HG02642 (cell line): Measurements from ENCODE around the gene SRRM1.
"Not testable (repeated sequence)": the region's sequence is repeated elsewhere in the genome, so short reads cannot be mapped to it uniquely, and the experiment has no call there.

ENCODE experiments used
- ATAC-seq: cut with Tn5 transposase; IDR thresholded peaks from one replicate; pipeline ENCODE4 v1.9.1; 2021; ENCODE audit warnings: mild to moderate bottlenecking; ENCODE audit not compliant: unreplicated experiment, poor library complexity

The SRRM1 gene

GRCh38 chr1:24713176-24713575 lies 70.1 kb downstream of the SRRM1 start:
- no peak for ATAC-seq

- no peak for ATAC-seq
These were observed 70.6 kb downstream of the SRRM1 start for GRCh38 chr1:24713736-24714135.

DNA sequence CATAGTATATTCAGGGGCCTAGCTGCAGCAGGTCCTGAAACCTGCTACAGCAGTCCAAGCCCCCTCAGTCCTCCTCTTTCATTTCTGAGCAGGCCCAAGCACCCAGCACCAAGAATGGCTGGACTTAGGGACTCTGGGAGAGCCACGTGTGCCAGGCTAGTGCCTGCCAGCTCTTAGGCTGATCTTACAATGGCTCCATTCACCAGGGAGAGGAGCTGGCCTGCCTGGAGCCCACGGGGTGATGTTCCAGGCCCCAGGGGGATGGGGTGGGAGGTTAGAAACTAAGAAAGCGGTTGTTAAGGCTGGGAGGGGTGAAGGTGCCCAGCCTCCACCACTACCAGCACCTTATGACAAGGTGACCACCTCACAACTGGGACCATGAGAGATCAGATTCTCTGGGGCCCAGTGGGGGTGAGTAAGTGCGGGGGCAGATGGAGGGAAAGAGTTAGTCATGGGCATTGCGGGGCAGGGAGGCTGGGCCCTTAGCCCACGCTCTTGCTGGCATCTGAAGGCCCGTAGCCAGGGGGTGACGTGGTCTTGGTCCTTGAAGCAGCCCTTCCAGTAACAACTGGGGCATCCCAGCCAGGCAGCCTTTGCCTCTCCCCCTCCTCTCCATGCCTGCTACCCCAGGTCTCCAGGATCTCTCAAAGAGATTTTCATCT lies 71.9 kb downstream of the SRRM1 start:
- ATAC-seq: no peak

- ATAC-seq: no peak
These were observed 72.6 kb downstream of the SRRM1 start for GRCh38 chr1:24715658-24716057.

DNA sequence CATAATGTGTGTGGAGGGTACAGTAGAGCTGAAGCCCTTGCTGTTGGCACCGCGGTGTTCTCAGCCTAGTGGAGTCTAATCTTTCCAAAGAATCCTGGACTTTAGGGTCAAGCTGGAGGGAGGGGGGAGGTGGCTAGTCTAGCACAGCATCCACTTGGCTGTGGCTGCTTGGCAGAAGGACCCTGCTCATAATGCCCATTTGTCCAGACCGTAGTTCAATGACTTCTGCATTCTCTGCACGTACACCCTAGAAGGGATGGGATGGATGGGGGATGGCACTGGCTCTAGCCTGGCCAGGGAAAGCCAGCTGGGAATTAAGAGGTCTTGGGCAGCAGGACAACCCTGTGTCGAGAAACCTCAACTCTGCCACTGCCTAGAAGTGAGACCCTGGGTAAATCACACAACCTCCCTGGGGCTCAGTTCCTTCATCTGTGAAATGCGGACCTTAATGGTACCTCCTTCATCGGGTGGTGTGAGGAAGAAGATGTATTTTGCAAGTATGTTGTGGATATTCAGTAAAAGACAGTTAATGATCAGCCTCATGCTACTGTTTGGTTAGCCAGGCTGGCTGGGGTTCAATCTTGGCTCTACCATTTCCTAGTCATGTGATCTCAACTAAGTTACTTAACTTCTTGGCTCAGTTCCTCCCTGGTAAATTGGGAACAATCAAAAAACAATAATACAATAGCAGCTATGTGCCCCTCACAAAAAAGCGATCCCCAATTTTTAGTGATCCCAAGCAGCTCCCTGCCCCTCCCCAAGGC lies 75.0 kb downstream of the SRRM1 start:
- no peak for ATAC-seq

DNA sequence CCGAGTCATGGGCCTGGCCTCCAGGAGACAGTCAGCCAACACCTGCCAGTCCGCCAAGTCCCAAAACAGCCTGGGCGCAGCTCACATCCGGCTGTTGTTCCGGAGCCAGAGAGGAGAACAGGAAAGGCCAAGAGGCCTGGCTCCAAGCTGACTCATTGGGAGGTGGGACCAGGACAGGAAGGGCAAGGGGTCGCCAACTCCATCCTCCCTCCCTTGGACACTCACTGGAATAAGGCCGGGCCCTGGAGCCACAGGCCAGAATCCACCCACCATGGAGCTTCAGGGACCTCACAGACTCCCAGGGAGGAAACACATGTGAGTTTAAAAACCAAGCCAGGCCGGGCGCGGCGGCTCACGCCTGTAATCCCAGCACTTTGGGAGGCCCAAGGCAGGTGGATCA lies 77.0 kb downstream of the SRRM1 start:
- ATAC-seq: no peak

GRCh38 chr1:24721533-24721932 lies 78.4 kb downstream of the SRRM1 start:
- no peak for ATAC-seq

DNA sequence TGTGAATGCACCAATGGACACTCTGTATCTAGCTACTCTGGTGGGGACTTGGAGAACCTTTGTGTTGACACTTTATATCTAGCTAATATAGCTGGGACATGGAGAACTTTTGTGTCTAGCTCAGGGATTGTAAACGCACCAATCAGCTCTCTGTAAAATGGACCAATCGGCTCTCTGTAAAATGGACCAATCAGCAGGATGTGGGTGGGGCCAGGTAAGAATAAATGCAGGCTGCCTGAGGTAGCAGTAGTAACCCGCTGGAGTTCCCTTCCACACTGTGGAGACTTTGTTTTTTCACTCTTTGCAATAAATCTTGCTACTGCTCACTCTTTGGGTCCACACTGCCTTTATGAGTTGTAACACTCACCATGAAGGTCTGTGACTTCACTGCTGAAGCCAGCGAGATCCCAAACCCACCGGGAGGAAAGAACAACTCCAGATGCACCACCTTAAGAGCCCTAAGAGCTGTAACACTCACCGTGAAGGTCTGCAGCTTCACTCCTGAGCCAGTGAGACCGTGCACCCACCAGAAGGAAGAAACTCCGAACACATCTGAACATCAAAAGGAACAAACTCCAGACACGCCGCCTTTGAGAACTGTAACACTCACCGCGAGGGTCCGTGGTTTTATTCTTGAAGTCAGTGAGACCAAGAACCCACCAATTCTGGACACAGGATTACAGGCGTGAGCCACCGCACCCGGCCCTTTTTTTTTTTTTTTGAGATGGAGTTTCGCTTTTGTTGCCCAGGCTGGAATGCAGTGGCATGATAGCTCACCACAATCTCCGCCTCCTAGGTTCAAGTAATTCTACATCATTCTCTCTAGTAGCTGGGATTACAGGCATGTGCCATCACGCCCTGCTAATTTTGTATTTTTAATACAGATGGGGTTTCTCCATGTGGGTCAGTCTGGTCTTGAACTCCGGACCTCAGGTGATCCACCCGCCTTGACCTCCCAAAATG lies 79.3 kb downstream of the SRRM1 start:
- not testable (repeated sequence) for ATAC-seq
